ENCODE results near the gene NUDT16L1.

NUDT16L1 gene

GRCh38 chr16:4664538-4665418, 28.6 kb upstream of the NUDT16L1 start:
- peak; percentile 73 to 89 for DNase-seq (ENCODE audit: low read depth in 1 of 2, low spot score in 1 of 2)
- Histone ChIP-seq H3K4me3 (replicated peaks; ENCODE audit: insufficient read depth, low read length) (peak overlapping the region; percentile 29), H3K27ac (replicated peaks) (peak overlapping the region; percentile 95), H3K27me3 (ENCODE audit: insufficient read depth, poor library complexity, severe bottlenecking) (no peaks in the 10 kb centered on the region)
- no peak for TF ChIP-seq GABPA (IDR thresholded peaks at IDR 0.05; ENCODE audit: low read depth)
- no peak for TF ChIP-seq REST (IDR thresholded peaks at IDR 0.05; ENCODE audit: insufficient replicate concordance, low read depth)
- peak; percentile 90 for TF ChIP-seq SPI1 (IDR thresholded peaks at IDR 0.05; ENCODE audit: borderline replicate concordance, low read depth)
- TF ChIP-seq POLR2AphosphoS5 (IDR thresholded peaks at IDR 0.05; ENCODE audit: low read depth): peak; percentile 1; the same call in 1 of the 2 replicates
- TF ChIP-seq, protein P1, sequence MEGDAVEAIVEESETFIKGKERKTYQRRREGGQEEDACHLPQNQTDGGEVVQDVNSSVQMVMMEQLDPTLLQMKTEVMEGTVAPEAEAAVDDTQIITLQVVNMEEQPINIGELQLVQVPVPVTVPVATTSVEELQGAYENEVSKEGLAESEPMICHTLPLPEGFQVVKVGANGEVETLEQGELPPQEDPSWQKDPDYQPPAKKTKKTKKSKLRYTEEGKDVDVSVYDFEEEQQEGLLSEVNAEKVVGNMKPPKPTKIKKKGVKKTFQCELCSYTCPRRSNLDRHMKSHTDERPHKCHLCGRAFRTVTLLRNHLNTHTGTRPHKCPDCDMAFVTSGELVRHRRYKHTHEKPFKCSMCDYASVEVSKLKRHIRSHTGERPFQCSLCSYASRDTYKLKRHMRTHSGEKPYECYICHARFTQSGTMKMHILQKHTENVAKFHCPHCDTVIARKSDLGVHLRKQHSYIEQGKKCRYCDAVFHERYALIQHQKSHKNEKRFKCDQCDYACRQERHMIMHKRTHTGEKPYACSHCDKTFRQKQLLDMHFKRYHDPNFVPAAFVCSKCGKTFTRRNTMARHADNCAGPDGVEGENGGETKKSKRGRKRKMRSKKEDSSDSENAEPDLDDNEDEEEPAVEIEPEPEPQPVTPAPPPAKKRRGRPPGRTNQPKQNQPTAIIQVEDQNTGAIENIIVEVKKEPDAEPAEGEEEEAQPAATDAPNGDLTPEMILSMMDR (IDR thresholded peaks at IDR 0.05; ENCODE audit: insufficient read depth, low read length): no peak

DNA sequence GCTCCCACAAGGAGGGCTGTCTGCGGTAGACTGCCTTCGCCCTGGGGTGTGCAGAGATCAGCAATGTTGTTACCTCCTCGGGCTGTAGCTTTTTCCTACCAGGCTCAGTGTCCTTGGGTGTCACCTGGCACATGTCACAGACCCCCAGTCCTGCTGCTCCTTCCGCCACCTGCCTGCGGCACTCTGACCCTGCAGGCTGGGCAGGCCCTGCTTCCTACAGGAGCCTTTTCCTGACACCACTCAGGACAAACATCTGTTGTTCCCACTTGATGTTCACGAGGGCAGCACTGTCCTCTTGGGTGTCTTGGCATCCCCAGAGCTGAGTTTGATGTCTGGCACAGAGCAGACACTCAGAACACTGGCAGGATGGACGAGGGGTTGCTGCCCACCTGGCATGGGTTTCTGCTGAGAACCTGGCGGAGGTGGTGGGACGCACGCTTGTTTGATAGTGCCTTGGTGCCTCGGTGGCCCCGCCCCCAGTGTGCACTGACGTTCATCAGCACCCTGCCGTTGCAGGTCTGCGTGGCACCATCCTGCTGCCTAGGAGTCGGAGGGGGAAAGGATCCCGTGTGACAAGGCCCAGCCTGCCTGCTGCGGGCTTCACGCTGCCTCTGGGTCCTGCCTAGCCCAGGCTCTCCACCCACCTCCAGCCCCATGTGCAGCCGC, 26.7 kb upstream of the NUDT16L1 start:
- H3K4me3 ChIP-seq (replicated peaks; ENCODE audit: insufficient read depth, low read length): no peak overlapping the region
- peak overlapping the region; percentile 95; the same call in 1 of the 2 replicates for H3K27ac ChIP-seq (replicated peaks)
- TF ChIP-seq, protein P1 (IDR thresholded peaks at IDR 0.05; ENCODE audit: insufficient read depth, low read length): no peak
- no peak for DNase-seq (ENCODE audit: low read depth in 1 of 2, low spot score in 1 of 2)
- no peaks in the 10 kb centered on the region for H3K27me3 ChIP-seq (ENCODE audit: insufficient read depth, poor library complexity, severe bottlenecking)

DNA sequence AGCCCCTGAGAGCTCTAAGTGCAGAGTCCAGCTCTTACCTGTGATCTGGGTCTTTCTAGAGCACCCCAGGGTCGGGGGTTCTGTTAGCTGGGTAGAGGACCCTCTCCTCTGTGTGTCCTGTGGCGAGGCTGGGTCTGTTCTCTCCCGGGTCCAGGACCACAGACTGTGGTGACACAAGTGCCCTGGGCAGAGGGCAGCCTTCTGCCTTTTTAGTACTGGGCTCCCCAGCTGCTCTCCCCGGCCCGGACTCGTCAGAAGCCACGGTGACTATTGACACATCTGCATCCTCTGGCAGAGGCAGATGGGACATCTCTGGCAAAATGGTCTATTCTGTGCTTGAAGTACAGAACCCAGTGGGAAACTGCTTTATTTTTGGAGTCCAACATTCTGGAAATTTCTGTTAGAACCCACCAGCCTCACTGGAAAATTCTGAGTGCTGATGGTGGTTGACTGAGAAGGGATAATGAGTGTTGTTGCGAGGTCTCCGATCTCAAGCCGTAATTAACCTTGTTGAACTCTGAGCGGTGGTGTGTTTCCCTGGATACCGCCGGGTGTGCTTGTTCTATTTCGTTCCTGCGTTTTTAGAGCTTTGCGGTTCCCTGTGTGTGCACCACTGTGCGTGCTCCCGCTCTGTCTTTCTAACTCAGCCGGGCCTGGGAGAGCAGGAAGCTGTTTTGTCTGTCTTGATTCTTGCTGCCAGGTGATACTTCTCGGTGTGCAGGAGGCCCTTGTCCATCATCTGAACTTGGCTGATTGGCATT, 26.0 kb upstream of the NUDT16L1 start:
- TF ChIP-seq POLR2AphosphoS5 (IDR thresholded peaks at IDR 0.05; ENCODE audit: low read depth) (no peak), REST (IDR thresholded peaks at IDR 0.05; ENCODE audit: insufficient replicate concordance, low read depth) (no peak), SPI1 (IDR thresholded peaks at IDR 0.05; ENCODE audit: borderline replicate concordance, low read depth) (no peak), GABPA (IDR thresholded peaks at IDR 0.05; ENCODE audit: low read depth) (no peak)
- TF ChIP-seq, protein P1 (IDR thresholded peaks at IDR 0.05; ENCODE audit: insufficient read depth, low read length): no peak
- Histone ChIP-seq H3K27ac (replicated peaks) (0 out of 2 replicates have a peak overlapping the region, but pooled peaks have one; percentile 7), H3K4me3 (replicated peaks; ENCODE audit: insufficient read depth, low read length) (no peak overlapping the region), H3K27me3 (ENCODE audit: insufficient read depth, poor library complexity, severe bottlenecking) (no peaks in the 10 kb centered on the region)
- DNase-seq (ENCODE audit: low read depth in 1 of 2, low spot score in 1 of 2): no peak
